Large intestine (tissue), 12 donors: ENCODE measurements around the gene NLN. TPM values are rescaled to one million over a fixed set of nuclear protein-coding genes. Genes with fewer than 3 reads are reported as not detected.
"Not testable (repeated sequence)": the region's sequence is repeated elsewhere in the genome, so short reads cannot be mapped to it uniquely, and the experiment has no call there.

ENCODE experiments used
- DNase-seq, 2 donors: peaks; one replicate each; pipeline versions ENCODE4 v3.0.0 to v3.0.0-alpha.2; 2013
- H3K27ac ChIP-seq: one replicate; pipeline ENCODE4 v1.5.1; 2013; ENCODE audit warnings: low read length
- H3K27me3 ChIP-seq: 2 replicates; pipeline ENCODE4 v1.6.1; 2013; ENCODE audit warnings: low read length; ENCODE audit not compliant: control insufficient read depth, insufficient read depth
- H3K36me3 ChIP-seq: 2 replicates; pipeline ENCODE4 v1.6.1; 2013; ENCODE audit warnings: low read length; ENCODE audit not compliant: control insufficient read depth, insufficient read depth
- H3K4me1 ChIP-seq: one replicate; pipeline ENCODE4 v1.6.1; 2013; ENCODE audit warnings: low read length; ENCODE audit not compliant: control insufficient read depth, insufficient read depth
- H3K4me3 ChIP-seq: one replicate; pipeline ENCODE4 v1.5.1; 2013; ENCODE audit warnings: low read length
- H3K9me3 ChIP-seq: one replicate; pipeline ENCODE4 v1.6.1; 2013; ENCODE audit warnings: mild to moderate bottlenecking, low read depth, low read length, moderate library complexity; ENCODE audit not compliant: control insufficient read depth
- WGBS: methylation state at CpG from one replicate; pipeline ENCODE4 v1.1.5; 2013; ENCODE audit warnings: low lambda C conversion rate; ENCODE audit not compliant: insufficient coverage; 5-methylcytosine and 5-hydroxymethylcytosine counted together
- long read RNA-seq, 11 donors: transcript quantifications; one replicate each; lab custom pipeline, GENCODE V29; 2026
- polyA plus RNA-seq: library from polyadenylated mRNA; unstranded; fragments of 120-200 nt; gene quantifications from one replicate; pipeline ENCODE4 v1.2.1, GENCODE V29; 2013

The NLN gene
- polyA plus RNA-seq, result 11.8 TPM
- long read RNA-seq, donor 1, full-length matches to known transcripts, result 2 of 2 reads
- long read RNA-seq, donor 1, partial matches to known transcripts, result 0 of 2 reads
- long read RNA-seq, donor 1, other reads (novel, unspliced or antisense), result 0 of 2 reads
- long read RNA-seq, donor 2, full-length matches to known transcripts, result 6 of 6 reads
- long read RNA-seq, donor 2, partial matches to known transcripts, result 0 of 6 reads
- long read RNA-seq, donor 2, other reads (novel, unspliced or antisense), result 0 of 6 reads
- long read RNA-seq, donor 3, partial matches to known transcripts, result 0 of 2 reads
- long read RNA-seq, donor 3, other reads (novel, unspliced or antisense), result 0 of 2 reads
- long read RNA-seq, donor 4, result 0 reads
- long read RNA-seq, donor 5, result 0 reads
- long read RNA-seq, donor 6, result 0 reads
- long read RNA-seq, donor 7, partial matches to known transcripts, result 0 of 2 reads
- long read RNA-seq, donor 7, other reads (novel, unspliced or antisense), result 0 of 2 reads
- long read RNA-seq, donor 8, partial matches to known transcripts, result 0 of 2 reads
- long read RNA-seq, donor 8, other reads (novel, unspliced or antisense), result 0 of 2 reads
- long read RNA-seq, donor 9, full-length matches to known transcripts, result 5 of 5 reads
- long read RNA-seq, donor 9, partial matches to known transcripts, result 0 of 5 reads
- long read RNA-seq, donor 9, other reads (novel, unspliced or antisense), result 0 of 5 reads
- long read RNA-seq, donor 10, full-length matches to known transcripts, result 5 of 5 reads
- long read RNA-seq, donor 10, partial matches to known transcripts, result 0 of 5 reads
- long read RNA-seq, donor 10, other reads (novel, unspliced or antisense), result 0 of 5 reads
- long read RNA-seq, donor 11, full-length matches to known transcripts, result 3 of 3 reads
- long read RNA-seq, donor 11, partial matches to known transcripts, result 0 of 3 reads
- long read RNA-seq, donor 11, other reads (novel, unspliced or antisense), result 0 of 3 reads

- DNase-seq, result peak; percentile 70 to 81
- Histone ChIP-seq H3K27ac (peak within 1 kb of the TSS; percentile 33), H3K9me3 (no peaks in the 10 kb centered on the region), H3K27me3 (no peaks in the 10 kb centered on the region), H3K36me3 (no peaks in the 10 kb centered on the region), H3K4me3 (peak within 1 kb of the TSS; percentile 73), H3K4me1 (no peaks in the 10 kb centered on the region)
- WGBS, result no CpG with 5 or more reads among the region's 92 CpGs
Observed at GRCh38 chr5:65721720-65722574, at the start of gene NLN, which contains the start of gene SGTB. TSS of gene NLN (plus strand) at chr5:65722205. CDS start at chr5:65722374, 169 bp downstream. TSS of gene SGTB (minus strand) at chr5:65722109. CDS start at chr5:65720807, 1,302 bp downstream.

GRCh38 chr5:65672796-65673195 is 49.2 kb upstream of the NLN start:
- no peaks in the 10 kb centered on the region for H3K9me3 ChIP-seq
- no peaks in the 10 kb centered on the region for H3K27me3 ChIP-seq
- H3K36me3 ChIP-seq, result peaks cover 2% of the 10 kb centered on the region
- DNase-seq, result no peak
- WGBS, result no CpG with 5 or more reads among the region's 1 CpG
- no peak overlapping the region for H3K4me3 ChIP-seq
- no peaks in the 10 kb centered on the region for H3K4me1 ChIP-seq
- H3K27ac ChIP-seq, result no peak overlapping the region

GRCh38 chr5:65674749-65675148 is 47.3 kb upstream of the NLN start:
- Histone ChIP-seq H3K27ac (no peak overlapping the region), H3K27me3 (no peaks in the 10 kb centered on the region), H3K4me3 (no peak overlapping the region), H3K36me3 (peaks cover 2% of the 10 kb centered on the region), H3K4me1 (no peaks in the 10 kb centered on the region), H3K9me3 (no peaks in the 10 kb centered on the region)
- no peak for DNase-seq

GRCh38 chr5:65676056-65676455 is 45.9 kb upstream of the NLN start:
- 100% methylated on average over 1 of the region's 3 CpGs for WGBS
- not testable (repeated sequence) for H3K36me3 ChIP-seq, H3K4me3 ChIP-seq, H3K9me3 ChIP-seq, DNase-seq, H3K4me1 ChIP-seq, H3K27ac ChIP-seq, H3K27me3 ChIP-seq

GRCh38 chr5:65682148-65682547 is 39.9 kb upstream of the NLN start:
- no peak overlapping the region for H3K27ac ChIP-seq
- H3K27me3 ChIP-seq, result no peaks in the 10 kb centered on the region
- no peak overlapping the region for H3K4me3 ChIP-seq
- no peaks in the 10 kb centered on the region for H3K9me3 ChIP-seq
- H3K36me3 ChIP-seq, result no peaks in the 10 kb centered on the region
- no peak for DNase-seq
- H3K4me1 ChIP-seq, result no peaks in the 10 kb centered on the region
- whole genome bisulfite sequencing, result no CpG with 5 or more reads among the region's 3 CpGs

GRCh38 chr5:65693121-65693520 is 28.9 kb upstream of the NLN start:
- Histone ChIP-seq H3K36me3 (no peaks in the 10 kb centered on the region), H3K9me3 (no peaks in the 10 kb centered on the region), H3K4me3 (no peak overlapping the region), H3K27ac (no peak overlapping the region), H3K4me1 (no peaks in the 10 kb centered on the region), H3K27me3 (no peaks in the 10 kb centered on the region)
- 92% methylated on average over 2 of the region's 2 CpGs for WGBS
- DNase-seq, result no peak

- Histone ChIP-seq H3K36me3 (no peaks in the 10 kb centered on the region), H3K4me3 (no peak overlapping the region), H3K4me1 (no peaks in the 10 kb centered on the region), H3K27me3 (no peaks in the 10 kb centered on the region), H3K9me3 (no peaks in the 10 kb centered on the region), H3K27ac (no peak overlapping the region)
- DNase-seq, result peak in 1 of 2 donors; percentile 17
- 67% methylated on average over 1 of the region's 4 CpGs for WGBS
Observed at GRCh38 chr5:65695162-65695755, 26.7 kb upstream of the NLN start.

GRCh38 chr5:65695896-65696295 is 26.1 kb upstream of the NLN start:
- Histone ChIP-seq H3K9me3 (no peaks in the 10 kb centered on the region), H3K4me3 (no peak overlapping the region), H3K4me1 (no peaks in the 10 kb centered on the region), H3K27me3 (no peaks in the 10 kb centered on the region), H3K36me3 (no peaks in the 10 kb centered on the region), H3K27ac (no peak overlapping the region)
- no peak for DNase-seq
- no CpG with 5 or more reads among the region's 4 CpGs for WGBS

- no peaks in the 10 kb centered on the region for H3K27me3 ChIP-seq
- H3K4me3 ChIP-seq, result no peak overlapping the region
Observed at GRCh38 chr5:65696892-65697291, 25.1 kb upstream of the NLN start.

More at GRCh38 chr5:65696892-65697291, 25.1 kb upstream of the NLN start:
- Histone ChIP-seq H3K36me3 (no peaks in the 10 kb centered on the region), H3K9me3 (no peaks in the 10 kb centered on the region), H3K4me1 (no peaks in the 10 kb centered on the region), H3K27ac (no peak overlapping the region)
- no peak for DNase-seq
